Measurements from ENCODE around the gene DMAP1.

DNA sequence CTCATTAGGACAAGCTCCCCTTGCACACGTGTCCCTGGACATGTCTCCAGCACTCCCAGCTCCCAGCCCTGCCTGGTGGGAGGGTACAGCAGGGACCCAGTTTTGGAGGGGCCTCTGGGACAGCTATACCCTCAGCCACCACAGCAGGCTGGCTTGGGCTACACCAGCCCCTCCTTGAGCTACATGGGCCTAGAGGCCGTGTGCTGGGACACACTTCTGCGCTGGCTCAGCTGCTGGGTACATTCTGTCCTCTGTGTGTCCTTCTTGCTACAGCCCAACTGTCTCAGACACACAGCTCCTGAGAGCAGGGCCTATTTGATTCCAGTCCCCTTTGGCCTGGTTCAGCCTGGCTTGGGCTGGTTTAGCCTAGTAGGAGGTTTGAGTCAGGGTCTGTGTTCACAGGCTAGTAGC, 26.7 kb downstream of the DMAP1 start:
- TF ChIP-seq TCF12 (IDR thresholded peaks at IDR 0.05; ENCODE audit: low read depth) = no peak
- no peak for TF ChIP-seq RAD21 (IDR thresholded peaks at IDR 0.05; ENCODE audit: low read depth)
